Uterus (tissue), 4 donors: ENCODE data around the gene TRIM44. TPM values are rescaled to one million over a fixed set of nuclear protein-coding genes. Genes with fewer than 3 reads are reported as not detected.
"Not testable (repeated sequence)": the region's sequence is repeated elsewhere in the genome, so short reads cannot be mapped to it uniquely, and the experiment has no call there.

Source experiments
- DNase-seq, 2 donors: peaks; one replicate each; pipeline ENCODE4 v3.0.0-alpha.2; 2019 to 2020
- H3K27ac ChIP-seq, 2 donors: fragments of 200-600 bp; sonication (generic); 1 replicate in 1 of 2; 2 replicates in 1 of 2; pipeline ENCODE4 v1.5.1; 2016 to 2018
- H3K27me3 ChIP-seq, 2 donors: fragments of 200-600 bp; sonication (generic); one replicate each; pipeline ENCODE4 v1.5.1; 2018 to 2019; ENCODE audit warnings: control low read depth in 1 of 2
- H3K36me3 ChIP-seq, 2 donors: fragments of 200-600 bp; sonication (generic); one replicate each; pipeline ENCODE4 v1.5.1; 2019; ENCODE audit warnings: control low read depth in 1 of 2
- H3K4me1 ChIP-seq, 2 donors: fragments of 200-600 bp; sonication (generic); one replicate each; pipeline ENCODE4 v1.5.1; 2018 to 2019; ENCODE audit warnings: control low read depth in 1 of 2
- H3K4me3 ChIP-seq, 2 donors: fragments of 200-600 bp; sonication (generic); 1 replicate in 1 of 2; 2 replicates in 1 of 2; pipeline ENCODE4 v1.5.1; 2018 to 2019; ENCODE audit warnings: mild to moderate bottlenecking in 1 of 2
- H3K9me3 ChIP-seq, 2 donors: fragments of 200-600 bp; sonication (generic); one replicate each; pipeline ENCODE4 v1.5.1; 2019; ENCODE audit warnings: control low read depth in 1 of 2
- CTCF ChIP-seq, 4 experiments: fragments of 200-600 bp in 2 of 4; fragments of 450-650 bp in 2 of 4; sonication (generic) in 2 of 4; IDR thresholded peaks; one replicate each; pipeline ENCODE4 v1.5.1; 2016 to 2019; ENCODE audit warnings: antibody characterized with exemption in 4 of 4, mild to moderate bottlenecking in 2 of 4, moderate library complexity in 1 of 4
- POLR2A ChIP-seq, 2 donors: fragments of 450-650 bp; IDR thresholded peaks; one replicate each; pipeline ENCODE4 v1.6.1; 2016; ENCODE audit warnings: antibody characterized with exemption in 2 of 2, mild to moderate bottlenecking in 1 of 2, moderate library complexity in 1 of 2
- intact Hi-C: fragments of 100-400 bp; cut with DNase I; formaldehyde crosslinking; loops from one replicate; pipeline ENCODE4 v1.15.1; 2023; ENCODE audit warnings: low total_unique reads
- total RNA-seq, 4 donors: library from RNA; depleted of rRNA in 3 of 4; stranded (reverse); fragments of >200 nt in 3 of 4; gene quantifications; one replicate each; pipeline versions ENCODE4 v1.1.0 to v1.2.4, GENCODE V29; 2014 to 2023
- donor health status: DM: yes; HTN: yes; CAD: no.

Gene TRIM44
- total RNA-seq, 4 donors from 2014 or later: 16.1 to 65.3 (median 40.4) TPM

GRCh38 chr11:35711924-35712323 lies 49.3 kb downstream of the TRIM44 start:
- no peaks in the 10 kb centered on the region for H3K27me3 ChIP-seq
- intact Hi-C loops: no loop called here
- H3K36me3 ChIP-seq: no peaks in the 10 kb centered on the region
- DNase-seq: no peak
- H3K4me3 ChIP-seq: no peak overlapping the region
- no peaks in the 10 kb centered on the region for H3K4me1 ChIP-seq
- H3K9me3 ChIP-seq: no peaks in the 10 kb centered on the region
- H3K27ac ChIP-seq: no peak overlapping the region
- TF ChIP-seq POLR2A (IDR thresholded peaks at IDR 0.05) (no peak), CTCF (IDR thresholded peaks at IDR 0.05) (no peak)

- DNase-seq: no peak
- intact Hi-C loops: no loop called here
- H3K27ac ChIP-seq: no peak overlapping the region
- no peaks in the 10 kb centered on the region for H3K4me1 ChIP-seq
- no peaks in the 10 kb centered on the region for H3K36me3 ChIP-seq
- H3K9me3 ChIP-seq: no peaks in the 10 kb centered on the region
- no peak overlapping the region for H3K4me3 ChIP-seq
- H3K27me3 ChIP-seq: no peaks in the 10 kb centered on the region
- TF ChIP-seq POLR2A (IDR thresholded peaks at IDR 0.05): no peak
- TF ChIP-seq CTCF (IDR thresholded peaks at IDR 0.05): no peak
Observed at GRCh38 chr11:35712533-35712932, 50.0 kb downstream of the TRIM44 start.

- Histone ChIP-seq H3K27ac (no peak overlapping the region), H3K4me1 (no peaks in the 10 kb centered on the region), H3K9me3 (no peaks in the 10 kb centered on the region), H3K27me3 (no peaks in the 10 kb centered on the region), H3K4me3 (no peak overlapping the region), H3K36me3 (no peaks in the 10 kb centered on the region)
- intact Hi-C loops: no loop called here
- TF ChIP-seq POLR2A (IDR thresholded peaks at IDR 0.05) (no peak), CTCF (IDR thresholded peaks at IDR 0.05) (no peak)
- DNase-seq: no peak
Observed at GRCh38 chr11:35714882-35715627, 52.5 kb downstream of the TRIM44 start.

GRCh38 chr11:35715677-35716076 lies 53.1 kb downstream of the TRIM44 start:
- H3K36me3 ChIP-seq, H3K27ac ChIP-seq, intact Hi-C loops, H3K9me3 ChIP-seq, DNase-seq, H3K4me1 ChIP-seq, H3K27me3 ChIP-seq, H3K4me3 ChIP-seq: not testable (repeated sequence)

- no peaks in the 10 kb centered on the region for H3K4me1 ChIP-seq
- H3K27me3 ChIP-seq: no peaks in the 10 kb centered on the region
- H3K9me3 ChIP-seq: no peaks in the 10 kb centered on the region
- intact Hi-C loops: no loop called here
- no peak for DNase-seq
- TF ChIP-seq CTCF (IDR thresholded peaks at IDR 0.05) (no peak), POLR2A (IDR thresholded peaks at IDR 0.05) (no peak)
- H3K27ac ChIP-seq: no peak overlapping the region
- no peak overlapping the region for H3K4me3 ChIP-seq
- H3K36me3 ChIP-seq: no peaks in the 10 kb centered on the region
Observed at GRCh38 chr11:35717043-35717442, 54.5 kb downstream of the TRIM44 start.
